ENCODE results near the gene RAPGEF5. TPM values are rescaled to one million over a fixed set of nuclear protein-coding genes. Genes with fewer than 3 reads are reported as not detected.

RAPGEF5 gene
- total RNA-seq, 1 donor from 2014 or later: 16.5 TPM

DNA sequence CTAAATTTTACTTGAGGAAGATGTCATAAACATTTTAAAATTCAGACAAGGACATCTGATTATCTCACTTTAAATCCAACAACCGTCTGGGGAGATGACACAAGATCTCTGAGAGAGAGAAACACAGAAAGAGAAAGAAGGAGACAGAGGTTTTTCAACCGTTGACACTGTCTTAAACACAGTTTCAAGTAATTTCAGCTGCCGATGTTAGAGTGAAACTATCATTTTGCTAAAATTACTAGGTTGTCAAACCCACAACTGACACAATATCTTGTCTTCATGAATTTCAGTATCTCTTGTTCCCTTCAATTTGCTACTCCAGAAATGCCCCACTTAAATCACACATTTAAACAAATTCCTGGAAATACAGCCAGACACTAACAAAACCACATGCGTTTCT, 174.8 kb downstream of the RAPGEF5 start:
- Histone ChIP-seq H3K27ac (replicated peaks) (no peak overlapping the region), H3K4me3 (no peak overlapping the region), H3K36me3 (peaks cover 23% of the 10 kb centered on the region), H3K27me3 (ENCODE audit: low read depth) (no peaks in the 10 kb centered on the region), H3K9me3 (replicated peaks) (no peaks in the 10 kb centered on the region), H3K4me1 (peaks cover 12% of the 10 kb centered on the region)
- DNase-seq: no peak
- intact Hi-C loops (cut with micrococcal nuclease): no loop called here
- TF ChIP-seq CTCF (IDR thresholded peaks at IDR 0.05; ENCODE audit: borderline replicate concordance): no peak

DNA sequence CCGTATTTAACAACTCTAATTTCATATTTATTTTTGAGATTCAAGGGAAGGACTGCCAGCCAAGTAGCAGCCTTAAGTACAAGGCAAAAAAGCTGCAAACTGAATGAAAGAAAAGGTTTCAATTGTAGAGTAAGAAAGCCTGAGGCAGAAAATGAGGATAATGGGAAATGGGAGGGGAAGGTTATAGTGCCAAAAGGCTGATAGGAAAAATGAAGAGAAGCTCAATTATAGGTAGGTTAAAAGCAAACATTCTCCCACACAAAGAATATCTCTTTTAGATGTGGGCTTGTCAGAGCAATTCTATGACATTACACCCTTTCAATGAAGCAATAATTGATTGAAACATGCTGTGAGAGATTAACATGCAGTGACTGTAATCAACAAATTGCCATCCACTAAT, 175.3 kb downstream of the RAPGEF5 start:
- H3K36me3 ChIP-seq: peaks cover 19% of the 10 kb centered on the region
- H3K27me3 ChIP-seq (ENCODE audit: low read depth): no peaks in the 10 kb centered on the region
- intact Hi-C loops (cut with micrococcal nuclease): no loop called here
- H3K4me3 ChIP-seq: no peak overlapping the region
- no peak for TF ChIP-seq CTCF (IDR thresholded peaks at IDR 0.05; ENCODE audit: borderline replicate concordance)
- no peak for DNase-seq
- H3K27ac ChIP-seq (replicated peaks): no peak overlapping the region
- no peaks in the 10 kb centered on the region for H3K9me3 ChIP-seq (replicated peaks)
- peaks cover 12% of the 10 kb centered on the region for H3K4me1 ChIP-seq

DNA sequence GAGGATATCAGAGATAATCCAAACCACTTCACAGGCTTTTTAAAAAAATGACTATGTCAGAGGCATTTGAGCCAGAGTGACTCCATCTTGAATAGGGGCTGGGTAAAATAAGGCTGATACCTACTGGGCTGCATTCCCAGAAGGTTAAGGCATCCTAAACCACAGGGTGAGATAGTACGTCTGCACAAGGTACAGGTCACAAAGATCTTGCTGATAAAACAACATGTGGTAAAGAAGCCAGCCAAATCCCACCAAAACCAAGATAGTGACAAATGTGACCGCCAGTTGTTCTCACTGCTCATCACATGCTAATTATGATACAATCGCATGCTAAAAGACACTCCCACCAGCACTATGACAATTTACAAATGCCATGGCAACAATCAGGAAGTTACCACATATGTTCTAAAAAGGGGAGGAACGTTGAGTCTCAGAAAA, 177.5 kb downstream of the RAPGEF5 start:
- DNase-seq: no peak
- Histone ChIP-seq H3K36me3 (peaks cover 17% of the 10 kb centered on the region), H3K9me3 (replicated peaks) (no peaks in the 10 kb centered on the region), H3K27ac (replicated peaks) (no peak overlapping the region), H3K27me3 (ENCODE audit: low read depth) (no peaks in the 10 kb centered on the region), H3K4me1 (peaks cover 21% of the 10 kb centered on the region), H3K4me3 (no peak overlapping the region)
- no peak for TF ChIP-seq CTCF (IDR thresholded peaks at IDR 0.05; ENCODE audit: borderline replicate concordance)
- intact Hi-C loops (cut with micrococcal nuclease): no loop called here

DNA sequence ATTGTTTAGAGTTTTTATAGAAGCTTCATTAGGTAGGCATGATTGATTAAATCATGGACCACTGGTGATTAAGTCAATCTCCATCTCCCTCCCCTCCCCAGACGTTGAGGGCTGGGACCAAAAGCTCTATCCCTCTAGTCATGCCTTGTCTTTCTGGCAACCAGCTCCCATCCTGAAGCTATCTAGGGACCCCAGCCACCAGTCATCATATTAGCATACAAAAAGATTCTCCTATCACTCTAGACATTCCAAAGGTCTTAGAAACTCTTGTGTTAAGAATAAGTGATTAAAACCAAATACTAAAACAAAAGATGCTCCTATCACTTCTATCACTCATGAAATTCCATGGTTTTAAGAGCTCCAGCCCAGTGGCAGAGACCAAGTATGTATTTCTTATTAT, 178.2 kb downstream of the RAPGEF5 start:
- H3K4me3 ChIP-seq: no peak overlapping the region
- no peak for TF ChIP-seq CTCF (IDR thresholded peaks at IDR 0.05; ENCODE audit: borderline replicate concordance)
- H3K27me3 ChIP-seq (ENCODE audit: low read depth): no peaks in the 10 kb centered on the region
- intact Hi-C loops (cut with micrococcal nuclease): no loop called here
- DNase-seq: no peak
- no peaks in the 10 kb centered on the region for H3K9me3 ChIP-seq (replicated peaks)
- H3K4me1 ChIP-seq: peaks cover 24% of the 10 kb centered on the region
- no peak overlapping the region for H3K27ac ChIP-seq (replicated peaks)
- H3K36me3 ChIP-seq: peaks cover 17% of the 10 kb centered on the region

GRCh38 chr7:22176791-22177412, 180.1 kb downstream of the RAPGEF5 start:
- TF ChIP-seq CTCF (IDR thresholded peaks at IDR 0.05; ENCODE audit: borderline replicate concordance): no peak
- no peak for DNase-seq
- Histone ChIP-seq H3K36me3 (peaks cover 11% of the 10 kb centered on the region), H3K27me3 (ENCODE audit: low read depth) (no peaks in the 10 kb centered on the region), H3K9me3 (replicated peaks) (no peaks in the 10 kb centered on the region), H3K4me1 (peaks cover 18% of the 10 kb centered on the region), H3K4me3 (no peak overlapping the region), H3K27ac (replicated peaks) (no peak overlapping the region)
- intact Hi-C loops (cut with micrococcal nuclease): no loop called here

Data from left ventricle myocardium inferior (tissue), 1 donor.